ENCODE measurements around the gene STK32C.
"Not testable (repeated sequence)": the region's sequence is repeated elsewhere in the genome, so short reads cannot be mapped to it uniquely, and the experiment has no call there.

STK32C gene

GRCh38 chr10:132301371-132302330 lies 6.1 kb downstream of the STK32C start:
- DNase-seq (ENCODE audit: low read depth), result no peak

GRCh38 chr10:132300582-132300981 lies 7.2 kb downstream of the STK32C start:
- DNase-seq (ENCODE audit: low read depth), result no peak

GRCh38 chr10:132299371-132300336 lies 8.1 kb downstream of the STK32C start:
- DNase-seq (ENCODE audit: low read depth), result no peak

- DNase-seq (ENCODE audit: low read depth), result no peak
Observed at GRCh38 chr10:132298038-132298881, 9.5 kb downstream of the STK32C start.

GRCh38 chr10:132297526-132297925 lies 10.2 kb downstream of the STK32C start:
- DNase-seq (ENCODE audit: low read depth), result no peak

- DNase-seq (ENCODE audit: low read depth), result no peak
Observed at GRCh38 chr10:132296666-132297443, 10.9 kb downstream of the STK32C start.

- not testable (repeated sequence) for DNase-seq (ENCODE audit: low read depth)
Observed at GRCh38 chr10:132295481-132295880, 12.3 kb downstream of the STK32C start.

- no peak for DNase-seq (ENCODE audit: low read depth)
Observed at GRCh38 chr10:132294561-132295318, 13.0 kb downstream of the STK32C start.

GRCh38 chr10:132293813-132294520 lies 13.8 kb downstream of the STK32C start:
- no peak for DNase-seq (ENCODE audit: low read depth)

- no peak for DNase-seq (ENCODE audit: low read depth)
Observed at GRCh38 chr10:132293201-132293812, 14.4 kb downstream of the STK32C start.

GRCh38 chr10:132292287-132293200 lies 15.2 kb downstream of the STK32C start:
- DNase-seq (ENCODE audit: low read depth), result no peak

- no peak for DNase-seq (ENCODE audit: low read depth)
Observed at GRCh38 chr10:132291826-132292225, 15.9 kb downstream of the STK32C start.

GRCh38 chr10:132290631-132291030 lies 17.1 kb downstream of the STK32C start:
- DNase-seq (ENCODE audit: low read depth), result no peak

GRCh38 chr10:132289439-132289838 lies 18.3 kb downstream of the STK32C start:
- DNase-seq (ENCODE audit: low read depth), result no peak

GRCh38 chr10:132283604-132284382 lies 24.0 kb downstream of the STK32C start:
- DNase-seq (ENCODE audit: low read depth), result no peak

- peak; percentile 12 for DNase-seq (ENCODE audit: low read depth)
Observed at GRCh38 chr10:132282667-132283603, 24.8 kb downstream of the STK32C start.

Measured in EH (cell line).